OCI-LY7 (cell line): ENCODE measurements around the gene TRMT1.

Experiments used
- CTCF ChIP-seq: fragments of 200-600 bp; sonication (generic); conservative IDR thresholded peaks from 2 replicates; pipeline ENCODE4 v1.5.1; 2014; ENCODE audit warnings: mild to moderate bottlenecking, antibody characterized with exemption, low read length, moderate library complexity, mixed read lengths
- EZH2phosphoT487 ChIP-seq: fragments of 200-600 bp; sonication (generic); IDR thresholded peaks from 2 replicates; pipeline ENCODE4 v1.6.1; 2018; ENCODE audit warnings: low read depth, borderline replicate concordance, mild to moderate bottlenecking, mixed run types, antibody characterized with exemption, low read length, moderate library complexity, mixed read lengths

- peak; percentile 60; the same call in 1 of the 2 replicates for TF ChIP-seq CTCF
- no peak for TF ChIP-seq EZH2phosphoT487
Measured at GRCh38 chr19:13094106-13094504, 22.4 kb downstream of the TRMT1 start.
